SU-DHL-6 (cell line): ENCODE measurements around the gene BUB1.

ENCODE experiments used
- CTCF ChIP-seq: fragments of 200-600 bp; sonication (generic); IDR thresholded peaks from one replicate; pipeline ENCODE4 v1.5.1; 2017; ENCODE audit warnings: antibody characterized with exemption, mild to moderate bottlenecking, low read length, moderate library complexity; ENCODE audit not compliant: insufficient read depth, poor library complexity, severe bottlenecking
- EZH2phosphoT487 ChIP-seq: fragments of 200-600 bp; sonication (generic), shearing (Covaris generic); conservative IDR thresholded peaks from 2 replicates; pipeline ENCODE4 v1.6.1; 2018; ENCODE audit warnings: mild to moderate bottlenecking, antibody characterized with exemption, low read length, moderate library complexity, mixed read lengths

GRCh38 chr2:110667071-110667470 is 10.8 kb downstream of the BUB1 start:
- TF ChIP-seq CTCF, result no peak
- no peak for TF ChIP-seq EZH2phosphoT487
